ENCODE data around the gene ZBTB5. TPM values are rescaled to one million over a fixed set of nuclear protein-coding genes. Genes with fewer than 3 reads are reported as not detected.

The ZBTB5 gene
- total and polyA plus RNA-seq, 9 of the 15 experiments (the other 6 are each of a cell fraction or from before 2014, with no cell fraction given) = 2.3 to 43.2 (median 15.5) TPM

DNA sequence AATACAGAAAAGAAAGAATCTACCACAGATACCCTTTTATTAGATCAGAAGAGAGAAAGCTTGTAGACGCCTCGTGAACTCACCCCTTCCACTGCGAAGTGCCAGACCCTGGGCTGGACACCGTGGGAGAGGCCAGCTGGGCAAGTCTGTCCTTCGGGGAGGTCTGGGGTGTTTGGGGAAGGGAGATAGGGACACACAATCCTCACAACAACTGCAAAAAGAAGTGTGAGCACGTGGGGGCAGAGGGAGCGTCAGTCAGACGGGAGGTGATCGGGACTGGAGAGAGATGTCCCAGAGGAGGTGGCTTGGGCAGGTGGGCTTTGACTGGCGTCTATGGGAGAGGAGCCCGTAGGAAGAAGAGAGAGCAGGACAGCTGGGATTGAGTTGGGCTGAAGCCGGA lies 70.0 kb downstream of the ZBTB5 start (continued):
- TF ChIP-seq, protein P1, sequence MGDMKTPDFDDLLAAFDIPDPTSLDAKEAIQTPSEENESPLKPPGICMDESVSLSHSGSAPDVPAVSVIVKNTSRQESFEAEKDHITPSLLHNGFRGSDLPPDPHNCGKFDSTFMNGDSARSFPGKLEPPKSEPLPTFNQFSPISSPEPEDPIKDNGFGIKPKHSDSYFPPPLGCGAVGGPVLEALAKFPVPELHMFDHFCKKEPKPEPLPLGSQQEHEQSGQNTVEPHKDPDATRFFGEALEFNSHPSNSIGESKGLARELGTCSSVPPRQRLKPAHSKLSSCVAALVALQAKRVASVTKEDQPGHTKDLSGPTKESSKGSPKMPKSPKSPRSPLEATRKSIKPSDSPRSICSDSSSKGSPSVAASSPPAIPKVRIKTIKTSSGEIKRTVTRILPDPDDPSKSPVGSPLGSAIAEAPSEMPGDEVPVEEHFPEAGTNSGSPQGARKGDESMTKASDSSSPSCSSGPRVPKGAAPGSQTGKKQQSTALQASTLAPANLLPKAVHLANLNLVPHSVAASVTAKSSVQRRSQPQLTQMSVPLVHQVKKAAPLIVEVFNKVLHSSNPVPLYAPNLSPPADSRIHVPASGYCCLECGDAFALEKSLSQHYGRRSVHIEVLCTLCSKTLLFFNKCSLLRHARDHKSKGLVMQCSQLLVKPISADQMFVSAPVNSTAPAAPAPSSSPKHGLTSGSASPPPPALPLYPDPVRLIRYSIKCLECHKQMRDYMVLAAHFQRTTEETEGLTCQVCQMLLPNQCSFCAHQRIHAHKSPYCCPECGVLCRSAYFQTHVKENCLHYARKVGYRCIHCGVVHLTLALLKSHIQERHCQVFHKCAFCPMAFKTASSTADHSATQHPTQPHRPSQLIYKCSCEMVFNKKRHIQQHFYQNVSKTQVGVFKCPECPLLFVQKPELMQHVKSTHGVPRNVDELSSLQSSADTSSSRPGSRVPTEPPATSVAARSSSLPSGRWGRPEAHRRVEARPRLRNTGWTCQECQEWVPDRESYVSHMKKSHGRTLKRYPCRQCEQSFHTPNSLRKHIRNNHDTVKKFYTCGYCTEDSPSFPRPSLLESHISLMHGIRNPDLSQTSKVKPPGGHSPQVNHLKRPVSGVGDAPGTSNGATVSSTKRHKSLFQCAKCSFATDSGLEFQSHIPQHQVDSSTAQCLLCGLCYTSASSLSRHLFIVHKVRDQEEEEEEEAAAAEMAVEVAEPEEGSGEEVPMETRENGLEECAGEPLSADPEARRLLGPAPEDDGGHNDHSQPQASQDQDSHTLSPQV (IDR thresholded peaks at IDR 0.05) = 0 out of 2 replicates have a peak, but pooled peaks have one; percentile 24
- TF ChIP-seq, protein P2, sequence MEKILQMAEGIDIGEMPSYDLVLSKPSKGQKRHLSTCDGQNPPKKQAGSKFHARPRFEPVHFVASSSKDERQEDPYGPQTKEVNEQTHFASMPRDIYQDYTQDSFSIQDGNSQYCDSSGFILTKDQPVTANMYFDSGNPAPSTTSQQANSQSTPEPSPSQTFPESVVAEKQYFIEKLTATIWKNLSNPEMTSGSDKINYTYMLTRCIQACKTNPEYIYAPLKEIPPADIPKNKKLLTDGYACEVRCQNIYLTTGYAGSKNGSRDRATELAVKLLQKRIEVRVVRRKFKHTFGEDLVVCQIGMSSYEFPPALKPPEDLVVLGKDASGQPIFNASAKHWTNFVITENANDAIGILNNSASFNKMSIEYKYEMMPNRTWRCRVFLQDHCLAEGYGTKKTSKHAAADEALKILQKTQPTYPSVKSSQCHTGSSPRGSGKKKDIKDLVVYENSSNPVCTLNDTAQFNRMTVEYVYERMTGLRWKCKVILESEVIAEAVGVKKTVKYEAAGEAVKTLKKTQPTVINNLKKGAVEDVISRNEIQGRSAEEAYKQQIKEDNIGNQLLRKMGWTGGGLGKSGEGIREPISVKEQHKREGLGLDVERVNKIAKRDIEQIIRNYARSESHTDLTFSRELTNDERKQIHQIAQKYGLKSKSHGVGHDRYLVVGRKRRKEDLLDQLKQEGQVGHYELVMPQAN (IDR thresholded peaks at IDR 0.05; ENCODE audit: borderline replicate concordance) = peak; percentile 45; the same call in 1 of the 2 replicates
- no peak for TF ChIP-seq KLF16 (IDR thresholded peaks at IDR 0.05)
- TF ChIP-seq, protein P3, sequence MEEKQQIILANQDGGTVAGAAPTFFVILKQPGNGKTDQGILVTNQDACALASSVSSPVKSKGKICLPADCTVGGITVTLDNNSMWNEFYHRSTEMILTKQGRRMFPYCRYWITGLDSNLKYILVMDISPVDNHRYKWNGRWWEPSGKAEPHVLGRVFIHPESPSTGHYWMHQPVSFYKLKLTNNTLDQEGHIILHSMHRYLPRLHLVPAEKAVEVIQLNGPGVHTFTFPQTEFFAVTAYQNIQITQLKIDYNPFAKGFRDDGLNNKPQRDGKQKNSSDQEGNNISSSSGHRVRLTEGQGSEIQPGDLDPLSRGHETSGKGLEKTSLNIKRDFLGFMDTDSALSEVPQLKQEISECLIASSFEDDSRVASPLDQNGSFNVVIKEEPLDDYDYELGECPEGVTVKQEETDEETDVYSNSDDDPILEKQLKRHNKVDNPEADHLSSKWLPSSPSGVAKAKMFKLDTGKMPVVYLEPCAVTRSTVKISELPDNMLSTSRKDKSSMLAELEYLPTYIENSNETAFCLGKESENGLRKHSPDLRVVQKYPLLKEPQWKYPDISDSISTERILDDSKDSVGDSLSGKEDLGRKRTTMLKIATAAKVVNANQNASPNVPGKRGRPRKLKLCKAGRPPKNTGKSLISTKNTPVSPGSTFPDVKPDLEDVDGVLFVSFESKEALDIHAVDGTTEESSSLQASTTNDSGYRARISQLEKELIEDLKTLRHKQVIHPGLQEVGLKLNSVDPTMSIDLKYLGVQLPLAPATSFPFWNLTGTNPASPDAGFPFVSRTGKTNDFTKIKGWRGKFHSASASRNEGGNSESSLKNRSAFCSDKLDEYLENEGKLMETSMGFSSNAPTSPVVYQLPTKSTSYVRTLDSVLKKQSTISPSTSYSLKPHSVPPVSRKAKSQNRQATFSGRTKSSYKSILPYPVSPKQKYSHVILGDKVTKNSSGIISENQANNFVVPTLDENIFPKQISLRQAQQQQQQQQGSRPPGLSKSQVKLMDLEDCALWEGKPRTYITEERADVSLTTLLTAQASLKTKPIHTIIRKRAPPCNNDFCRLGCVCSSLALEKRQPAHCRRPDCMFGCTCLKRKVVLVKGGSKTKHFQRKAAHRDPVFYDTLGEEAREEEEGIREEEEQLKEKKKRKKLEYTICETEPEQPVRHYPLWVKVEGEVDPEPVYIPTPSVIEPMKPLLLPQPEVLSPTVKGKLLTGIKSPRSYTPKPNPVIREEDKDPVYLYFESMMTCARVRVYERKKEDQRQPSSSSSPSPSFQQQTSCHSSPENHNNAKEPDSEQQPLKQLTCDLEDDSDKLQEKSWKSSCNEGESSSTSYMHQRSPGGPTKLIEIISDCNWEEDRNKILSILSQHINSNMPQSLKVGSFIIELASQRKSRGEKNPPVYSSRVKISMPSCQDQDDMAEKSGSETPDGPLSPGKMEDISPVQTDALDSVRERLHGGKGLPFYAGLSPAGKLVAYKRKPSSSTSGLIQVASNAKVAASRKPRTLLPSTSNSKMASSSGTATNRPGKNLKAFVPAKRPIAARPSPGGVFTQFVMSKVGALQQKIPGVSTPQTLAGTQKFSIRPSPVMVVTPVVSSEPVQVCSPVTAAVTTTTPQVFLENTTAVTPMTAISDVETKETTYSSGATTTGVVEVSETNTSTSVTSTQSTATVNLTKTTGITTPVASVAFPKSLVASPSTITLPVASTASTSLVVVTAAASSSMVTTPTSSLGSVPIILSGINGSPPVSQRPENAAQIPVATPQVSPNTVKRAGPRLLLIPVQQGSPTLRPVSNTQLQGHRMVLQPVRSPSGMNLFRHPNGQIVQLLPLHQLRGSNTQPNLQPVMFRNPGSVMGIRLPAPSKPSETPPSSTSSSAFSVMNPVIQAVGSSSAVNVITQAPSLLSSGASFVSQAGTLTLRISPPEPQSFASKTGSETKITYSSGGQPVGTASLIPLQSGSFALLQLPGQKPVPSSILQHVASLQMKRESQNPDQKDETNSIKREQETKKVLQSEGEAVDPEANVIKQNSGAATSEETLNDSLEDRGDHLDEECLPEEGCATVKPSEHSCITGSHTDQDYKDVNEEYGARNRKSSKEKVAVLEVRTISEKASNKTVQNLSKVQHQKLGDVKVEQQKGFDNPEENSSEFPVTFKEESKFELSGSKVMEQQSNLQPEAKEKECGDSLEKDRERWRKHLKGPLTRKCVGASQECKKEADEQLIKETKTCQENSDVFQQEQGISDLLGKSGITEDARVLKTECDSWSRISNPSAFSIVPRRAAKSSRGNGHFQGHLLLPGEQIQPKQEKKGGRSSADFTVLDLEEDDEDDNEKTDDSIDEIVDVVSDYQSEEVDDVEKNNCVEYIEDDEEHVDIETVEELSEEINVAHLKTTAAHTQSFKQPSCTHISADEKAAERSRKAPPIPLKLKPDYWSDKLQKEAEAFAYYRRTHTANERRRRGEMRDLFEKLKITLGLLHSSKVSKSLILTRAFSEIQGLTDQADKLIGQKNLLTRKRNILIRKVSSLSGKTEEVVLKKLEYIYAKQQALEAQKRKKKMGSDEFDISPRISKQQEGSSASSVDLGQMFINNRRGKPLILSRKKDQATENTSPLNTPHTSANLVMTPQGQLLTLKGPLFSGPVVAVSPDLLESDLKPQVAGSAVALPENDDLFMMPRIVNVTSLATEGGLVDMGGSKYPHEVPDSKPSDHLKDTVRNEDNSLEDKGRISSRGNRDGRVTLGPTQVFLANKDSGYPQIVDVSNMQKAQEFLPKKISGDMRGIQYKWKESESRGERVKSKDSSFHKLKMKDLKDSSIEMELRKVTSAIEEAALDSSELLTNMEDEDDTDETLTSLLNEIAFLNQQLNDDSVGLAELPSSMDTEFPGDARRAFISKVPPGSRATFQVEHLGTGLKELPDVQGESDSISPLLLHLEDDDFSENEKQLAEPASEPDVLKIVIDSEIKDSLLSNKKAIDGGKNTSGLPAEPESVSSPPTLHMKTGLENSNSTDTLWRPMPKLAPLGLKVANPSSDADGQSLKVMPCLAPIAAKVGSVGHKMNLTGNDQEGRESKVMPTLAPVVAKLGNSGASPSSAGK (IDR thresholded peaks at IDR 0.05) = peak; percentile 58

Measured in K562 (cell line).